SW480 (cell line): ENCODE results near the gene C14orf119.

Experiments
- DNase-seq: peaks from one replicate; pipeline ENCODE4 v3.0.0-alpha.2; 2016; ENCODE audit warnings: low spot score

C14orf119 gene

GRCh38 chr14:23149745-23150144 is 54.4 kb downstream of the C14orf119 start:
- no peak for DNase-seq
